HepG2 (cell line): Measurements from ENCODE around the gene VPS13D. TPM values are rescaled to one million over a fixed set of nuclear protein-coding genes. Genes with fewer than 3 reads are reported as not detected.

Source experiments
- ARNT2 ChIP-seq: sonication (generic); formaldehyde crosslinking; IDR thresholded peaks from 2 replicates; pipeline ENCODE4 v1.8.0; 2022; ENCODE audit warnings: mild to moderate bottlenecking, low read depth, missing genetic modification reagents, moderate library complexity
- CTCF ChIP-seq: sonication (generic); formaldehyde crosslinking; IDR thresholded peaks from 2 replicates; pipeline ENCODE4 v1.5.0; 2020; ENCODE audit warnings: mild to moderate bottlenecking, missing genetic modification reagents, moderate library complexity
- GABPB1 ChIP-seq: IDR thresholded peaks from 2 replicates; pipeline ENCODE4 v1.6.1; 2016; ENCODE audit warnings: mild to moderate bottlenecking, missing genetic modification reagents, moderate library complexity, missing compliant biosample characterization
- IRX3 ChIP-seq: sonication (generic); formaldehyde crosslinking; IDR thresholded peaks from 2 replicates; pipeline ENCODE4 v1.8.1; 2023; ENCODE audit warnings: mild to moderate bottlenecking, low read depth, missing genetic modification reagents, borderline replicate concordance
- MEIS1 ChIP-seq: sonication (generic); formaldehyde crosslinking; IDR thresholded peaks from 2 replicates; pipeline ENCODE4 v1.9.0; 2021; ENCODE audit warnings: mild to moderate bottlenecking, missing genetic modification reagents, moderate library complexity, borderline replicate concordance
- MYPOP ChIP-seq: sonication (generic); formaldehyde crosslinking; IDR thresholded peaks from 2 replicates; pipeline ENCODE4 v1.8.1; 2023; ENCODE audit warnings: mild to moderate bottlenecking, moderate library complexity, missing genetic modification reagents
- RFXAP ChIP-seq: sonication (generic); formaldehyde crosslinking; IDR thresholded peaks from 2 replicates; pipeline ENCODE4 v1.4.0; 2020; ENCODE audit warnings: missing genetic modification reagents, borderline replicate concordance
- SIN3A ChIP-seq: IDR thresholded peaks from 2 replicates; pipeline ENCODE4 v1.6.1; 2011; ENCODE audit warnings: low read depth, mild to moderate bottlenecking, control low read depth, low read length, borderline replicate concordance
- STAG1 ChIP-seq: sonication (generic); formaldehyde crosslinking; IDR thresholded peaks from 2 replicates; pipeline ENCODE4 v1.4.0; 2020; ENCODE audit warnings: missing genetic modification reagents
- TMF1 ChIP-seq: sonication (generic); formaldehyde crosslinking; IDR thresholded peaks from 2 replicates; pipeline ENCODE4 v1.8.1; 2022; ENCODE audit warnings: low read depth, missing genetic modification reagents
- ZBTB10 ChIP-seq: sonication (generic); formaldehyde crosslinking; IDR thresholded peaks from 2 replicates; pipeline ENCODE4 v1.4.0; 2020; ENCODE audit warnings: missing genetic modification reagents, borderline replicate concordance
- ZKSCAN5 ChIP-seq: sonication (generic); formaldehyde crosslinking; IDR thresholded peaks from 2 replicates; pipeline ENCODE4 v1.5.1; 2020; ENCODE audit warnings: mild to moderate bottlenecking, missing genetic modification reagents
- ZNF329 ChIP-seq: sonication (generic); formaldehyde crosslinking; IDR thresholded peaks from 2 replicates; pipeline ENCODE4 v1.9.0; 2021; ENCODE audit warnings: low read depth, mild to moderate bottlenecking, missing genetic modification reagents
- ZNF503 ChIP-seq: sonication (generic); formaldehyde crosslinking; IDR thresholded peaks from 2 replicates; pipeline ENCODE4 v1.4.0; 2020; ENCODE audit warnings: missing genetic modification reagents
- ZNF563 ChIP-seq: sonication (generic); formaldehyde crosslinking; IDR thresholded peaks from 2 replicates; pipeline ENCODE4 v1.8.0; 2022; ENCODE audit warnings: mild to moderate bottlenecking, moderate library complexity, missing genetic modification reagents
- ZNF574 ChIP-seq: sonication (generic); formaldehyde crosslinking; IDR thresholded peaks from 2 replicates; pipeline ENCODE4 v1.4.0; 2020; ENCODE audit warnings: missing genetic modification reagents
- ZSCAN31 ChIP-seq: sonication (generic); formaldehyde crosslinking; IDR thresholded peaks from 2 replicates; pipeline ENCODE4 v1.5.0; 2020; ENCODE audit warnings: low read depth, mild to moderate bottlenecking, missing genetic modification reagents
- polyA plus RNA-seq, 8 experiments: library from polyadenylated mRNA; depleted of rRNA in 3 of 8; stranded (reverse) in 7 of 8; unstranded in 1 of 8; fragments of >200 nt; fragmentation: Illumina TruSeq in 4 of 8; extraction: Trizol in 4 of 8; gene quantifications; 2 replicates each; pipeline versions ENCODE4 v1.2.1 to v1.2.3, GENCODE V29; 2011 to 2016; ENCODE audit warnings: low read depth in 4 of 8, missing spikeins in 1 of 8, mixed read lengths in 1 of 8; ENCODE audit not compliant: insufficient read depth in 1 of 8
- total RNA-seq, 5 experiments: library from RNA; depleted of rRNA; stranded (reverse); fragments of >200 nt; fragmentation: Illumina TruSeq; extraction: Trizol; gene quantifications; 2 replicates each; pipeline ENCODE4 v1.2.3, GENCODE V29; 2016; ENCODE audit warnings: low read depth in 1 of 5

Gene VPS13D
- total and polyA plus RNA-seq, 2 of the 13 experiments (the other 11 are each of a cell fraction or from before 2014, with no cell fraction given) = 8.6 to 13.9 TPM

- TF ChIP-seq ZNF574 (CRISPR knock-in tag) = peak; percentile 74
- 0 out of 2 replicates have a peak, but pooled peaks have one; percentile 22 for TF ChIP-seq ZNF503 (CRISPR knock-in tag)
- 0 out of 2 replicates have a peak, but pooled peaks have one; percentile 26 for TF ChIP-seq ZNF329 (CRISPR knock-in tag)
- TF ChIP-seq TMF1 = 0 out of 2 replicates have a peak, but pooled peaks have one; percentile 72
- TF ChIP-seq MEIS1 (CRISPR knock-in tag) = 0 out of 2 replicates have a peak, but pooled peaks have one; percentile 30
- peak; percentile 55; the same call in 1 of the 2 replicates for TF ChIP-seq RFXAP
- TF ChIP-seq ZNF563 (CRISPR knock-in tag) = peak; percentile 44; the same call in 1 of the 2 replicates
- peak; percentile 64; the same call in 1 of the 2 replicates for TF ChIP-seq GABPB1 (CRISPR knock-in tag)
- TF ChIP-seq ZSCAN31 (CRISPR knock-in tag) = peak; percentile 79
- TF ChIP-seq ZKSCAN5 (CRISPR knock-in tag) = no peak
- peak; percentile 85 for TF ChIP-seq CTCF (CRISPR knock-in tag)
- peak; percentile 23; the same call in 1 of the 2 replicates for TF ChIP-seq STAG1
- peak; percentile 53; the same call in 1 of the 2 replicates for TF ChIP-seq IRX3 (CRISPR knock-in tag)
- TF ChIP-seq SIN3A = 0 out of 2 replicates have a peak, but pooled peaks have one; percentile 58
- TF ChIP-seq MYPOP (CRISPR knock-in tag) = 0 out of 2 replicates have a peak, but pooled peaks have one; percentile 40
- peak; percentile 34; the same call in 1 of the 2 replicates for TF ChIP-seq ZBTB10 (CRISPR knock-in tag)
- peak; percentile 82 for TF ChIP-seq ARNT2 (CRISPR knock-in tag)
Observed at GRCh38 chr1:12229835-12230548, at the start of gene VPS13D (continued).
